ENCODE results near the gene KRTAP12-2.

KRTAP12-2 gene

GRCh38 chr21:44710756-44711326 is 44.1 kb upstream of the KRTAP12-2 start:
- Histone ChIP-seq H3K27ac (ENCODE audit: low read length) (no peak overlapping the region), H3K9me2 (replicated peaks; ENCODE audit: insufficient read depth, low read length) (no peaks in the 10 kb centered on the region), H4K20me1 (ENCODE audit: insufficient read depth, low read length) (no peaks in the 10 kb centered on the region), H3K4me2 (ENCODE audit: low read depth, low read length) (no peak overlapping the region), H2AFZ (ENCODE audit: low read length) (no peak overlapping the region), H3F3A (ENCODE audit: insufficient read depth, low read length) (no peaks in the 10 kb centered on the region), H3K36me3 (replicated peaks; ENCODE audit: insufficient read depth, low read length) (no peaks in the 10 kb centered on the region), H3K79me2 (ENCODE audit: low read length) (no peaks in the 10 kb centered on the region), H3K4me3 (ENCODE audit: low read length) (no peak overlapping the region), H3K4me1 (ENCODE audit: low read length) (no peaks in the 10 kb centered on the region), H3K9ac (ENCODE audit: low read length) (no peak overlapping the region), H3K9me3 (replicated peaks; ENCODE audit: insufficient read depth, low read length) (no peaks in the 10 kb centered on the region), H3K27me3 (replicated peaks; ENCODE audit: insufficient read depth, low read length) (peaks cover 97% of the 10 kb centered on the region)
- no peak for TF ChIP-seq EZH2 (optimal IDR thresholded peaks at IDR 0.05; ENCODE audit: low read depth, low read length)
- TF ChIP-seq CTCF (IDR thresholded peaks at IDR 0.05; ENCODE audit: low read length), result no peak
- no peak for TF ChIP-seq EZH2phosphoT487 (IDR thresholded peaks at IDR 0.05; ENCODE audit: low read length)
- no peak for DNase-seq

GRCh38 chr21:44710294-44710665 is 43.6 kb upstream of the KRTAP12-2 start:
- Histone ChIP-seq H2AFZ (ENCODE audit: low read length) (no peak overlapping the region), H3K4me2 (ENCODE audit: low read depth, low read length) (no peak overlapping the region), H4K20me1 (ENCODE audit: insufficient read depth, low read length) (no peaks in the 10 kb centered on the region), H3K9ac (ENCODE audit: low read length) (no peak overlapping the region), H3K36me3 (replicated peaks; ENCODE audit: insufficient read depth, low read length) (no peaks in the 10 kb centered on the region), H3K79me2 (ENCODE audit: low read length) (no peaks in the 10 kb centered on the region), H3K9me3 (replicated peaks; ENCODE audit: insufficient read depth, low read length) (no peaks in the 10 kb centered on the region), H3K4me3 (ENCODE audit: low read length) (no peak overlapping the region), H3K9me2 (replicated peaks; ENCODE audit: insufficient read depth, low read length) (no peaks in the 10 kb centered on the region), H3K4me1 (ENCODE audit: low read length) (no peaks in the 10 kb centered on the region), H3K27ac (ENCODE audit: low read length) (no peak overlapping the region), H3K27me3 (replicated peaks; ENCODE audit: insufficient read depth, low read length) (peaks cover 92% of the 10 kb centered on the region), H3F3A (ENCODE audit: insufficient read depth, low read length) (no peaks in the 10 kb centered on the region)
- no peak for DNase-seq
- TF ChIP-seq EZH2phosphoT487 (IDR thresholded peaks at IDR 0.05; ENCODE audit: low read length) (no peak), EZH2 (optimal IDR thresholded peaks at IDR 0.05; ENCODE audit: low read depth, low read length) (no peak), CTCF (IDR thresholded peaks at IDR 0.05; ENCODE audit: low read length) (no peak)

- TF ChIP-seq CTCF (IDR thresholded peaks at IDR 0.05; ENCODE audit: low read length) (no peak), EZH2 (optimal IDR thresholded peaks at IDR 0.05; ENCODE audit: low read depth, low read length) (no peak), EZH2phosphoT487 (IDR thresholded peaks at IDR 0.05; ENCODE audit: low read length) (no peak)
- Histone ChIP-seq H3F3A (ENCODE audit: insufficient read depth, low read length) (no peaks in the 10 kb centered on the region), H4K20me1 (ENCODE audit: insufficient read depth, low read length) (no peaks in the 10 kb centered on the region), H3K4me1 (ENCODE audit: low read length) (no peaks in the 10 kb centered on the region), H3K9me2 (replicated peaks; ENCODE audit: insufficient read depth, low read length) (no peaks in the 10 kb centered on the region), H3K4me2 (ENCODE audit: low read depth, low read length) (no peak overlapping the region), H3K27me3 (replicated peaks; ENCODE audit: insufficient read depth, low read length) (peaks cover 89% of the 10 kb centered on the region), H3K79me2 (ENCODE audit: low read length) (no peaks in the 10 kb centered on the region), H3K9me3 (replicated peaks; ENCODE audit: insufficient read depth, low read length) (no peaks in the 10 kb centered on the region), H3K4me3 (ENCODE audit: low read length) (no peak overlapping the region), H3K9ac (ENCODE audit: low read length) (no peak overlapping the region), H3K27ac (ENCODE audit: low read length) (no peak overlapping the region), H3K36me3 (replicated peaks; ENCODE audit: insufficient read depth, low read length) (no peaks in the 10 kb centered on the region), H2AFZ (ENCODE audit: low read length) (no peak overlapping the region)
- DNase-seq, result no peak
These were observed 42.9 kb upstream of the KRTAP12-2 start for GRCh38 chr21:44709426-44710293.

All from MM.1S (cell line).